OCI-LY7 (cell line): ENCODE measurements around the gene COPB2. TPM values are rescaled to one million over a fixed set of nuclear protein-coding genes. Genes with fewer than 3 reads are reported as not detected.

Source experiments
- BruUV-seq: library from RNA; stranded (reverse); fragments of 400-500 nt; replicated peaks from 2 replicates; lab custom pipeline; 2021; lab: Mats Ljungman, UMichigan
- CTCF ChIA-PET: fragments of 300-600 bp; sonication (Branson Sonifier 250); formaldehyde crosslinking; loops from one replicate; lab custom pipeline; 2022; ENCODE audit warnings: antibody characterized with exemption; ENCODE audit not compliant: unreplicated experiment; lab: Charles Lee
- POLR2A ChIA-PET: fragments of 300-600 bp; sonication (Branson Sonifier 250); formaldehyde crosslinking; loops from one replicate; lab custom pipeline; 2022; ENCODE audit warnings: antibody characterized with exemption; lab: Charles Lee
- DNase-seq: peaks from one replicate; pipeline ENCODE4 v3.0.0-alpha.2; 2015; ENCODE audit warnings: low spot score
- H2AFZ ChIP-seq: fragments of 200-600 bp; sonication (generic), shearing (Covaris generic); 2 replicates; pipeline ENCODE4 v1.6.1; 2014; ENCODE audit warnings: mild to moderate bottlenecking, antibody characterized with exemption, low read length, moderate library complexity
- H3K27ac ChIP-seq: fragments of 200-600 bp; sonication (generic); 2 replicates; pipeline ENCODE4 v1.5.1; 2014; ENCODE audit warnings: mixed run types, low read depth, mild to moderate bottlenecking, moderate library complexity, low read length, inconsistent platforms; ENCODE audit not compliant: poor library complexity, severe bottlenecking
- H3K36me3 ChIP-seq: fragments of 200-600 bp; sonication (generic); 2 replicates; pipeline ENCODE4 v1.6.1; 2014; ENCODE audit warnings: mild to moderate bottlenecking, antibody characterized with exemption, low read length, moderate library complexity, mixed read lengths; ENCODE audit not compliant: insufficient read depth
- H3K4me1 ChIP-seq: fragments of 200-600 bp; sonication (generic); 2 replicates; pipeline ENCODE4 v1.5.1; 2014; ENCODE audit warnings: mild to moderate bottlenecking, low read length; ENCODE audit not compliant: insufficient read depth, poor library complexity, severe bottlenecking
- H3K4me2 ChIP-seq: fragments of 200-600 bp; sonication (generic); 2 replicates; pipeline ENCODE4 v1.6.1; 2014; ENCODE audit warnings: mild to moderate bottlenecking, low read length
- H3K4me3 ChIP-seq: fragments of 200-600 bp; sonication (generic); 2 replicates; pipeline ENCODE4 v1.5.1; 2014; ENCODE audit warnings: mild to moderate bottlenecking, low read depth, low read length; ENCODE audit not compliant: poor library complexity, severe bottlenecking
- H3K79me2 ChIP-seq: fragments of 200-600 bp; sonication (generic); 2 replicates; pipeline ENCODE4 v1.6.1; 2016; ENCODE audit warnings: low read depth, mild to moderate bottlenecking, low read length, moderate library complexity, mixed read lengths; ENCODE audit not compliant: insufficient read depth
- H3K9me2 ChIP-seq: fragments of 200-600 bp; sonication (generic); 2 replicates; pipeline ENCODE4 v1.6.1; 2016; ENCODE audit warnings: mild to moderate bottlenecking, low read length, mixed read lengths; ENCODE audit not compliant: insufficient read depth
- H3K9me3 ChIP-seq: fragments of 200-600 bp; sonication (generic); 2 replicates; pipeline ENCODE4 v1.6.1; 2014; ENCODE audit warnings: mild to moderate bottlenecking, mixed run types, low read length, mixed read lengths
- H4K20me1 ChIP-seq: fragments of 200-600 bp; sonication (generic); 2 replicates; pipeline ENCODE4 v1.6.1; 2014; ENCODE audit warnings: mild to moderate bottlenecking, antibody characterized with exemption, low read length, moderate library complexity, mixed read lengths; ENCODE audit not compliant: insufficient read depth
- EZH2phosphoT487 ChIP-seq: fragments of 200-600 bp; sonication (generic); IDR thresholded peaks from 2 replicates; pipeline ENCODE4 v1.6.1; 2018; ENCODE audit warnings: low read depth, borderline replicate concordance, mild to moderate bottlenecking, mixed run types, antibody characterized with exemption, low read length, moderate library complexity, mixed read lengths
- intact Hi-C: fragments of 100-400 bp; cut with micrococcal nuclease; formaldehyde crosslinking; loops from one replicate; pipeline ENCODE4 v1.10.0; 2022; ENCODE audit not compliant: unreplicated experiment
- total RNA-seq, 2 experiments: library from RNA; depleted of rRNA in 1 of 2; stranded (reverse); fragments of >200 nt in 1 of 2; shearing (Covaris generic) in 1 of 2; gene quantifications; 2 replicates each; pipeline ENCODE4 v1.2.3, GENCODE V29; 2014 to 2022
- TF ChIP-seq, protein P1 (sequence below): fragments of 200-600 bp; sonication (generic); conservative IDR thresholded peaks from 2 replicates; pipeline ENCODE4 v1.5.1; 2014; ENCODE audit warnings: mild to moderate bottlenecking, antibody characterized with exemption, low read length, moderate library complexity, mixed read lengths

The COPB2 gene
- total RNA-seq, 2 experiments from 2014 or later: 67.9 to 106 TPM

DNA sequence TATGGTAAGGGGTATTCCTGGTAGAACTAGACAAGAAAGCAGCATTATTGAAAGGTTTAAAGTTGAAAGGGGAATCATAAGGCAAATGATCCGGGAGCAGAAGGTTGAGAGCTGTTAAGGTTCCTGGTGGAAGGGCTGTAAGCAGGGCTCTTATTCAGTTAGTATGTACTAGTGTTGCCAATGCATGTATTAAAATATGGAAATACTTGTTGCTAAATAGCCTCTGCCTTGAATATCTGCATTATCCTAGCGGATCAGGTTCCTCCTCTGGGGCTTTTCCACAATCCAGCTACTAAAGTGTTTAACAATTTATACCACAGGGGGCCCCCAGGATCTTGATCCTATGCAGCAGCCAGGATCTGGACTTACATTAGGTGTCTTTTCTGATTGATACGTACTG lies 7.3 kb upstream of the COPB2 start:
- no peak overlapping the region for H3K27ac ChIP-seq
- ChIA-PET CTCF (no interaction called here), POLR2A (no interaction called here)
- no peaks in the 10 kb centered on the region for H3K4me1 ChIP-seq
- H4K20me1 ChIP-seq: no peaks in the 10 kb centered on the region
- H3K4me3 ChIP-seq: no peak overlapping the region
- H3K9me2 ChIP-seq: no peaks in the 10 kb centered on the region
- no peak for DNase-seq
- no peaks in the 10 kb centered on the region for H3K36me3 ChIP-seq
- intact Hi-C loops: no loop called here
- TF ChIP-seq EZH2phosphoT487: no peak
- TF ChIP-seq, protein P1, sequence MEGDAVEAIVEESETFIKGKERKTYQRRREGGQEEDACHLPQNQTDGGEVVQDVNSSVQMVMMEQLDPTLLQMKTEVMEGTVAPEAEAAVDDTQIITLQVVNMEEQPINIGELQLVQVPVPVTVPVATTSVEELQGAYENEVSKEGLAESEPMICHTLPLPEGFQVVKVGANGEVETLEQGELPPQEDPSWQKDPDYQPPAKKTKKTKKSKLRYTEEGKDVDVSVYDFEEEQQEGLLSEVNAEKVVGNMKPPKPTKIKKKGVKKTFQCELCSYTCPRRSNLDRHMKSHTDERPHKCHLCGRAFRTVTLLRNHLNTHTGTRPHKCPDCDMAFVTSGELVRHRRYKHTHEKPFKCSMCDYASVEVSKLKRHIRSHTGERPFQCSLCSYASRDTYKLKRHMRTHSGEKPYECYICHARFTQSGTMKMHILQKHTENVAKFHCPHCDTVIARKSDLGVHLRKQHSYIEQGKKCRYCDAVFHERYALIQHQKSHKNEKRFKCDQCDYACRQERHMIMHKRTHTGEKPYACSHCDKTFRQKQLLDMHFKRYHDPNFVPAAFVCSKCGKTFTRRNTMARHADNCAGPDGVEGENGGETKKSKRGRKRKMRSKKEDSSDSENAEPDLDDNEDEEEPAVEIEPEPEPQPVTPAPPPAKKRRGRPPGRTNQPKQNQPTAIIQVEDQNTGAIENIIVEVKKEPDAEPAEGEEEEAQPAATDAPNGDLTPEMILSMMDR: no peak
- H3K9me3 ChIP-seq: no peaks in the 10 kb centered on the region
- H2AFZ ChIP-seq: no peak overlapping the region
- H3K79me2 ChIP-seq: no peaks in the 10 kb centered on the region
- no peak overlapping the region for H3K4me2 ChIP-seq
- BruUV-seq: no TSS peak

DNA sequence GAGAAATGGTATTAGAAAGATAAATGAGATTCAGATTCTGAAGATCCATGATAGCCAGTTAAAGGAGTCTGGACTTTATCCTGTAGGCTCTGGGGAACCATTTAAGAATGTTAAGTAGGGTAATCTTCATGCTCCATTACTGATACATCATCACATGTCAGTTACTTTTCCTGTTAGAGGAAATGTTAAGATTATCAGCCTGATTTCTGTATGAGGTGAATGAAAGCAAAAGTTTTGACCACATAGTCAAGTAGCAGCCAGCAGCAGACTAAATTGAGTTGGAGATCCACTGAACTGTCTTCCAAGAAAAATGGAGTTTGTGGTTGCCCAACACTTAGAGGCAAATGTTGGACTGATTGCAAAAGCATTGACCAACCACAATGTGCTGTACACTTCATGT lies 4.7 kb upstream of the COPB2 start:
- Histone ChIP-seq H3K9me3 (no peaks in the 10 kb centered on the region), H4K20me1 (no peaks in the 10 kb centered on the region), H3K27ac (no peak overlapping the region), H3K4me3 (no peak overlapping the region), H3K36me3 (no peaks in the 10 kb centered on the region), H2AFZ (no peak overlapping the region), H3K79me2 (peaks cover 10% of the 10 kb centered on the region; the same call in 1 of the 2 replicates), H3K4me1 (peaks cover 9% of the 10 kb centered on the region), H3K4me2 (no peak overlapping the region), H3K9me2 (no peaks in the 10 kb centered on the region)
- ChIA-PET POLR2A (no interaction called here), CTCF (no interaction called here)
- intact Hi-C loops: no loop called here
- DNase-seq: no peak
- no TSS peak for BruUV-seq
- no peak for TF ChIP-seq EZH2phosphoT487
- TF ChIP-seq, protein P1: no peak

GRCh38 chr3:139388821-139389551 lies 461 bp downstream of the COPB2 start:
- ChIA-PET POLR2A (interaction anchor here (0.7 to 2.2 kb wide), 6 partner anchors 10 to 1153 kb away, joined by 3 to 10 read pairs (median 4); no protein-coding TSS in a partner anchor), CTCF (interaction anchor here (0.6 kb wide), 1 partner anchor 474 kb away, joined by 4 read pairs; no protein-coding TSS in a partner anchor)
- intact Hi-C loops: loop anchor here (2.0 kb wide), 1 partner anchor 44 kb away; the partner anchor contains the start of gene MRPS22
- H3K4me2 ChIP-seq: peak overlapping the region; percentile 99
- no peaks in the 10 kb centered on the region for H3K9me3 ChIP-seq
- H3K36me3 ChIP-seq: no peaks in the 10 kb centered on the region
- TF ChIP-seq EZH2phosphoT487: no peak
- TF ChIP-seq, protein P1: 0 out of 2 replicates have a peak, but pooled peaks have one; percentile 9
- H3K4me3 ChIP-seq: peak overlapping the region; percentile 98
- H4K20me1 ChIP-seq: peaks cover 9% of the 10 kb centered on the region; the same call in 1 of the 2 replicates
- H2AFZ ChIP-seq: peak overlapping the region; percentile 77; the same call in 1 of the 2 replicates
- peak; percentile 39 for DNase-seq
- TSS peak; percentile 78 for BruUV-seq
- H3K9me2 ChIP-seq: no peaks in the 10 kb centered on the region
- peaks cover 25% of the 10 kb centered on the region for H3K4me1 ChIP-seq
- H3K27ac ChIP-seq: peak overlapping the region; percentile 17
- H3K79me2 ChIP-seq: peaks cover 57% of the 10 kb centered on the region
